Suprapubic skin (tissue), 3 donors: ENCODE results near the gene CCDC57.

Experiments used
- EP300 ChIP-seq: sonication (generic); formaldehyde crosslinking; IDR thresholded peaks from one replicate; pipeline ENCODE4 v1.6.1; 2017; ENCODE audit warnings: antibody characterized with exemption
- TF ChIP-seq, protein P1 (sequence below), 2 donors: fragments of 200-600 bp in 1 of 2; fragments of 450-650 bp in 1 of 2; sonication (generic) in 1 of 2; IDR thresholded peaks; one replicate each; pipeline ENCODE4 v1.5.1; 2016 to 2019; ENCODE audit warnings: antibody characterized with exemption in 2 of 2, mild to moderate bottlenecking in 1 of 2, moderate library complexity in 1 of 2

DNA sequence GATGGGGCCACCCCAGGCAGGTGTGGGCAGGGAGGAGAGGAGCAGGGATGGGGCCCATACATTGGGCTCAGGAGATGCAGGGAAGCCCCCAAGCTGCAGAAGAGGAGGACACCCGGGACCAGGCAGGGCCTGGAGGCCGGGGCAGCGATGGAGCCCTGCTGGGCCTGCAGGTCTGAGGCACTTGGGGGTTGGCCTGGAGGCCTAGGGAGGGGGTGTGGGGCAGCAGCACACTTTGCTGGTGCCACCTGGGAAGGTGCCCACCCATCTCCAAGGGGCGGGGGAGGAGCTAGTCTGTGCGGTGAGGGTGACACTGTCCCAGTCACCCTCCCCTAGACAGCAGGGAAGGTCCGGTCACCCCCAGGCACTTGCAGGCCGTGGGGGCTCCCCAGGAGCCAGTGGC, 6.4 kb upstream of the CCDC57 start:
- no peak for TF ChIP-seq EP300
- TF ChIP-seq, protein P1, sequence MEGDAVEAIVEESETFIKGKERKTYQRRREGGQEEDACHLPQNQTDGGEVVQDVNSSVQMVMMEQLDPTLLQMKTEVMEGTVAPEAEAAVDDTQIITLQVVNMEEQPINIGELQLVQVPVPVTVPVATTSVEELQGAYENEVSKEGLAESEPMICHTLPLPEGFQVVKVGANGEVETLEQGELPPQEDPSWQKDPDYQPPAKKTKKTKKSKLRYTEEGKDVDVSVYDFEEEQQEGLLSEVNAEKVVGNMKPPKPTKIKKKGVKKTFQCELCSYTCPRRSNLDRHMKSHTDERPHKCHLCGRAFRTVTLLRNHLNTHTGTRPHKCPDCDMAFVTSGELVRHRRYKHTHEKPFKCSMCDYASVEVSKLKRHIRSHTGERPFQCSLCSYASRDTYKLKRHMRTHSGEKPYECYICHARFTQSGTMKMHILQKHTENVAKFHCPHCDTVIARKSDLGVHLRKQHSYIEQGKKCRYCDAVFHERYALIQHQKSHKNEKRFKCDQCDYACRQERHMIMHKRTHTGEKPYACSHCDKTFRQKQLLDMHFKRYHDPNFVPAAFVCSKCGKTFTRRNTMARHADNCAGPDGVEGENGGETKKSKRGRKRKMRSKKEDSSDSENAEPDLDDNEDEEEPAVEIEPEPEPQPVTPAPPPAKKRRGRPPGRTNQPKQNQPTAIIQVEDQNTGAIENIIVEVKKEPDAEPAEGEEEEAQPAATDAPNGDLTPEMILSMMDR (IDR thresholded peaks at IDR 0.05) = no peak
